ENCODE measurements around the gene CR1.

CR1 gene

GRCh38 chr1:207669528-207670009, 173.6 kb downstream of the CR1 start:
- Histone ChIP-seq H3K9me3 (replicated peaks in 1 of 2; ENCODE audit: control insufficient read depth in 2 of 2, insufficient read depth in 1 of 2, low read depth in 1 of 2, low read length in 2 of 2) (no peaks in the 10 kb centered on the region), H3K4me3 (ENCODE audit: low read length in 2 of 2) (no peak overlapping the region), H3K36me3 (replicated peaks in 1 of 2; ENCODE audit: control insufficient read depth in 2 of 2, insufficient read depth in 2 of 2, low read length in 2 of 2) (no peaks in the 10 kb centered on the region), H3K4ac (ENCODE audit: low read length) (no peak overlapping the region), H2BK12ac (ENCODE audit: low read length) (no peak overlapping the region), H4K8ac (ENCODE audit: low read depth, low read length) (no peak overlapping the region), H3K27me3 (ENCODE audit: control insufficient read depth in 3 of 3, insufficient read depth in 3 of 3, low read depth in 1 of 3, low read length in 3 of 3) (no peaks in the 10 kb centered on the region), H3K9ac (ENCODE audit: low read depth, low read length, poor library complexity) (peak overlapping the region; percentile 44), H2AK5ac (ENCODE audit: low read depth, low read length) (no peak overlapping the region), H3K14ac (ENCODE audit: low read length) (no peak overlapping the region), H3K23ac (ENCODE audit: low read depth, low read length, poor library complexity) (peak overlapping the region; percentile 89), H3K79me1 (ENCODE audit: low read depth, low read length) (no peaks in the 10 kb centered on the region), H4K91ac (ENCODE audit: low read depth, low read length, poor library complexity) (no peak overlapping the region), H2BK5ac (ENCODE audit: low read length) (no peak overlapping the region), H3K18ac (ENCODE audit: low read length) (peak overlapping the region; percentile 28), H3K27ac (replicated peaks; ENCODE audit: low read length) (no peak overlapping the region), H2BK120ac (ENCODE audit: low read depth, low read length) (no peak overlapping the region), H2AFZ (ENCODE audit: low read length) (no peak overlapping the region), H3K4me1 (ENCODE audit: control insufficient read depth in 2 of 2, insufficient read depth in 1 of 2, low read depth in 1 of 2, low read length in 2 of 2) (no peaks in the 10 kb centered on the region), H3K4me2 (ENCODE audit: insufficient read depth, low read length, poor library complexity, severe bottlenecking) (no peak overlapping the region), H2BK15ac (ENCODE audit: low read length) (no peak overlapping the region)
- no peak for DNase-seq (ENCODE audit: low spot score)
- WGBS, 2 donors (ENCODE audit: extremely low coverage in 2 of 2, insufficient read length in 2 of 2, insufficient replicate concordance in 1 of 2): no CpG with 5 or more reads among the region's 44 CpGs

- Histone ChIP-seq H3K14ac (ENCODE audit: low read length) (no peak overlapping the region), H3K4ac (ENCODE audit: low read length) (no peak overlapping the region), H3K27ac (replicated peaks; ENCODE audit: low read length) (no peak overlapping the region), H4K8ac (ENCODE audit: low read depth, low read length) (no peak overlapping the region), H2BK120ac (ENCODE audit: low read depth, low read length) (no peak overlapping the region), H2AFZ (ENCODE audit: low read length) (no peak overlapping the region), H3K23ac (ENCODE audit: low read depth, low read length, poor library complexity) (no peak overlapping the region), H3K27me3 (ENCODE audit: control insufficient read depth in 3 of 3, insufficient read depth in 3 of 3, low read depth in 1 of 3, low read length in 3 of 3) (peaks cover 0 to 2% (median 0%) of the 10 kb centered on the region in 3 experiments), H3K4me1 (ENCODE audit: control insufficient read depth in 2 of 2, insufficient read depth in 1 of 2, low read depth in 1 of 2, low read length in 2 of 2) (no peaks in the 10 kb centered on the region), H3K18ac (ENCODE audit: low read length) (no peak overlapping the region), H4K91ac (ENCODE audit: low read depth, low read length, poor library complexity) (no peak overlapping the region), H3K4me2 (ENCODE audit: insufficient read depth, low read length, poor library complexity, severe bottlenecking) (no peak overlapping the region), H2BK12ac (ENCODE audit: low read length) (no peak overlapping the region), H2BK5ac (ENCODE audit: low read length) (no peak overlapping the region), H2AK5ac (ENCODE audit: low read depth, low read length) (no peak overlapping the region), H3K79me1 (ENCODE audit: low read depth, low read length) (no peaks in the 10 kb centered on the region), H3K36me3 (replicated peaks in 1 of 2; ENCODE audit: control insufficient read depth in 2 of 2, insufficient read depth in 2 of 2, low read length in 2 of 2) (no peaks in the 10 kb centered on the region), H3K4me3 (ENCODE audit: low read length in 2 of 2) (peak overlapping the region in 1 of 2 donors; percentile 35), H2BK15ac (ENCODE audit: low read length) (no peak overlapping the region), H3K9me3 (replicated peaks in 1 of 2; ENCODE audit: control insufficient read depth in 2 of 2, insufficient read depth in 1 of 2, low read depth in 1 of 2, low read length in 2 of 2) (no peaks in the 10 kb centered on the region), H3K9ac (ENCODE audit: low read depth, low read length, poor library complexity) (no peak overlapping the region)
- WGBS, 2 donors (ENCODE audit: extremely low coverage in 2 of 2, insufficient read length in 2 of 2, insufficient replicate concordance in 1 of 2): no CpG with 5 or more reads among the region's 3 CpGs
- no peak for DNase-seq (ENCODE audit: low spot score)
These were observed 174.2 kb downstream of the CR1 start for GRCh38 chr1:207670192-207670591.

- no peak overlapping the region for H2BK5ac ChIP-seq (ENCODE audit: low read length)
- no peaks in the 10 kb centered on the region for H3K36me3 ChIP-seq (replicated peaks in 1 of 2; ENCODE audit: control insufficient read depth in 2 of 2, insufficient read depth in 2 of 2, low read length in 2 of 2)
- no peak overlapping the region for H4K8ac ChIP-seq (ENCODE audit: low read depth, low read length)
- DNase-seq (ENCODE audit: low spot score): no peak
- no peak overlapping the region for H3K14ac ChIP-seq (ENCODE audit: low read length)
- no peaks in the 10 kb centered on the region for H3K79me1 ChIP-seq (ENCODE audit: low read depth, low read length)
- no peaks in the 10 kb centered on the region for H3K9me3 ChIP-seq (replicated peaks in 1 of 2; ENCODE audit: control insufficient read depth in 2 of 2, insufficient read depth in 1 of 2, low read depth in 1 of 2, low read length in 2 of 2)
- H2AFZ ChIP-seq (ENCODE audit: low read length): no peak overlapping the region
- no peak overlapping the region for H3K18ac ChIP-seq (ENCODE audit: low read length)
- H3K23ac ChIP-seq (ENCODE audit: low read depth, low read length, poor library complexity): no peak overlapping the region
- H3K4me1 ChIP-seq (ENCODE audit: control insufficient read depth in 2 of 2, insufficient read depth in 1 of 2, low read depth in 1 of 2, low read length in 2 of 2): no peaks in the 10 kb centered on the region
- no peak overlapping the region for H2BK15ac ChIP-seq (ENCODE audit: low read length)
- H3K4me2 ChIP-seq (ENCODE audit: insufficient read depth, low read length, poor library complexity, severe bottlenecking): no peak overlapping the region
- no peak overlapping the region for H3K4me3 ChIP-seq (ENCODE audit: low read length in 2 of 2)
- no peak overlapping the region for H2AK5ac ChIP-seq (ENCODE audit: low read depth, low read length)
- no peak overlapping the region for H2BK120ac ChIP-seq (ENCODE audit: low read depth, low read length)
- no CpG with 5 or more reads among the region's 3 CpGs for WGBS, 2 donors (ENCODE audit: extremely low coverage in 2 of 2, insufficient read length in 2 of 2, insufficient replicate concordance in 1 of 2)
- H3K4ac ChIP-seq (ENCODE audit: low read length): no peak overlapping the region
- H3K27ac ChIP-seq (replicated peaks; ENCODE audit: low read length): no peak overlapping the region
- no peak overlapping the region for H2BK12ac ChIP-seq (ENCODE audit: low read length)
- H3K27me3 ChIP-seq (ENCODE audit: control insufficient read depth in 3 of 3, insufficient read depth in 3 of 3, low read depth in 1 of 3, low read length in 3 of 3): peaks cover 0 to 2% (median 0%) of the 10 kb centered on the region in 3 experiments
- no peak overlapping the region for H3K9ac ChIP-seq (ENCODE audit: low read depth, low read length, poor library complexity)
- no peak overlapping the region for H4K91ac ChIP-seq (ENCODE audit: low read depth, low read length, poor library complexity)
These were observed 175.0 kb downstream of the CR1 start for GRCh38 chr1:207670997-207671396.

GRCh38 chr1:207672522-207673130, 176.7 kb downstream of the CR1 start:
- no peak overlapping the region for H2BK15ac ChIP-seq (ENCODE audit: low read length)

More at GRCh38 chr1:207672522-207673130, 176.7 kb downstream of the CR1 start:
- no peak overlapping the region for H3K27ac ChIP-seq (replicated peaks; ENCODE audit: low read length)
- H3K27me3 ChIP-seq (ENCODE audit: control insufficient read depth in 3 of 3, insufficient read depth in 3 of 3, low read depth in 1 of 3, low read length in 3 of 3): peaks cover 0 to 2% (median 0%) of the 10 kb centered on the region in 3 experiments
- no peaks in the 10 kb centered on the region for H3K36me3 ChIP-seq (replicated peaks in 1 of 2; ENCODE audit: control insufficient read depth in 2 of 2, insufficient read depth in 2 of 2, low read length in 2 of 2)
- H3K4me2 ChIP-seq (ENCODE audit: insufficient read depth, low read length, poor library complexity, severe bottlenecking): no peak overlapping the region
- no CpG with 5 or more reads among the region's 5 CpGs for WGBS, 2 donors (ENCODE audit: extremely low coverage in 2 of 2, insufficient read length in 2 of 2, insufficient replicate concordance in 1 of 2)
- H3K4ac ChIP-seq (ENCODE audit: low read length): no peak overlapping the region
- no peak overlapping the region for H2BK120ac ChIP-seq (ENCODE audit: low read depth, low read length)
- H4K91ac ChIP-seq (ENCODE audit: low read depth, low read length, poor library complexity): no peak overlapping the region
- H3K9ac ChIP-seq (ENCODE audit: low read depth, low read length, poor library complexity): no peak overlapping the region
- no peak overlapping the region for H4K8ac ChIP-seq (ENCODE audit: low read depth, low read length)
- no peak overlapping the region for H3K14ac ChIP-seq (ENCODE audit: low read length)
- H3K4me3 ChIP-seq (ENCODE audit: low read length in 2 of 2): no peak overlapping the region
- H3K79me1 ChIP-seq (ENCODE audit: low read depth, low read length): no peaks in the 10 kb centered on the region
- H2AK5ac ChIP-seq (ENCODE audit: low read depth, low read length): no peak overlapping the region
- DNase-seq (ENCODE audit: low spot score): peak; percentile 32
- no peak overlapping the region for H2BK12ac ChIP-seq (ENCODE audit: low read length)
- no peaks in the 10 kb centered on the region for H3K4me1 ChIP-seq (ENCODE audit: control insufficient read depth in 2 of 2, insufficient read depth in 1 of 2, low read depth in 1 of 2, low read length in 2 of 2)
- no peak overlapping the region for H3K18ac ChIP-seq (ENCODE audit: low read length)
- H3K9me3 ChIP-seq (replicated peaks in 1 of 2; ENCODE audit: control insufficient read depth in 2 of 2, insufficient read depth in 1 of 2, low read depth in 1 of 2, low read length in 2 of 2): no peaks in the 10 kb centered on the region
- no peak overlapping the region for H2AFZ ChIP-seq (ENCODE audit: low read length)
- no peak overlapping the region for H2BK5ac ChIP-seq (ENCODE audit: low read length)
- H3K23ac ChIP-seq (ENCODE audit: low read depth, low read length, poor library complexity): no peak overlapping the region
